ENCODE results near the gene LRRC4C.

- TF ChIP-seq, protein P1, sequence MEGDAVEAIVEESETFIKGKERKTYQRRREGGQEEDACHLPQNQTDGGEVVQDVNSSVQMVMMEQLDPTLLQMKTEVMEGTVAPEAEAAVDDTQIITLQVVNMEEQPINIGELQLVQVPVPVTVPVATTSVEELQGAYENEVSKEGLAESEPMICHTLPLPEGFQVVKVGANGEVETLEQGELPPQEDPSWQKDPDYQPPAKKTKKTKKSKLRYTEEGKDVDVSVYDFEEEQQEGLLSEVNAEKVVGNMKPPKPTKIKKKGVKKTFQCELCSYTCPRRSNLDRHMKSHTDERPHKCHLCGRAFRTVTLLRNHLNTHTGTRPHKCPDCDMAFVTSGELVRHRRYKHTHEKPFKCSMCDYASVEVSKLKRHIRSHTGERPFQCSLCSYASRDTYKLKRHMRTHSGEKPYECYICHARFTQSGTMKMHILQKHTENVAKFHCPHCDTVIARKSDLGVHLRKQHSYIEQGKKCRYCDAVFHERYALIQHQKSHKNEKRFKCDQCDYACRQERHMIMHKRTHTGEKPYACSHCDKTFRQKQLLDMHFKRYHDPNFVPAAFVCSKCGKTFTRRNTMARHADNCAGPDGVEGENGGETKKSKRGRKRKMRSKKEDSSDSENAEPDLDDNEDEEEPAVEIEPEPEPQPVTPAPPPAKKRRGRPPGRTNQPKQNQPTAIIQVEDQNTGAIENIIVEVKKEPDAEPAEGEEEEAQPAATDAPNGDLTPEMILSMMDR (IDR thresholded peaks at IDR 0.05), result no peak
- no peak for TF ChIP-seq POLR2A (IDR thresholded peaks at IDR 0.05)
- no peak for TF ChIP-seq EP300 (IDR thresholded peaks at IDR 0.05)
- no peak for TF ChIP-seq POLR2AphosphoS5 (IDR thresholded peaks at IDR 0.05)
These were observed 344.4 kb downstream of the LRRC4C start for GRCh38 chr11:41115066-41115465.
